Measurements from ENCODE around the gene CLSTN3. TPM values are rescaled to one million over a fixed set of nuclear protein-coding genes. Genes with fewer than 3 reads are reported as not detected.

CLSTN3 gene
- total and polyA plus RNA-seq, 2 donors (not counting 3 experiments of a cell fraction or from before 2014, with no cell fraction given): 27.8 to 45.9 TPM

GRCh38 chr12:7117670-7118069 lies 12.5 kb upstream of the CLSTN3 start:
- H3K79me2 ChIP-seq (ENCODE audit: control insufficient read depth, insufficient read depth, low read length): no peaks in the 10 kb centered on the region
- H3K36me3 ChIP-seq (ENCODE audit: control insufficient read depth in 2 of 2, extremely low read depth in 1 of 2, insufficient read depth in 2 of 2, low read length in 2 of 2): no peaks in the 10 kb centered on the region
- H3K4me2 ChIP-seq (ENCODE audit: insufficient read depth, low read length): no peak overlapping the region
- intact Hi-C loops (cut with micrococcal nuclease) (no loop called here), dilution Hi-C loops (cut with MboI; ENCODE audit: extremely low pct_ligation_motif_present, low sequenced_read_pairs) (no loop called here)
- peaks cover 2% of the 10 kb centered on the region for H3K4me1 ChIP-seq (ENCODE audit: control insufficient read depth, extremely low read depth, insufficient read depth, low read length)
- H3K27me3 ChIP-seq (ENCODE audit: control insufficient read depth in 2 of 2, insufficient read depth in 2 of 2, low read length in 2 of 2): no peaks in the 10 kb centered on the region
- ChIA-PET CTCF (no interaction called here), POLR2A (no interaction called here)
- no peak for FAIRE-seq
- no peaks in the 10 kb centered on the region for H3K9me1 ChIP-seq (replicated peaks; ENCODE audit: control insufficient read depth, extremely low read depth, insufficient read depth, low read length)
- no peak for DNase-seq (ENCODE audit: low read depth, low spot score)
- H4K20me1 ChIP-seq (replicated peaks; ENCODE audit: control insufficient read depth, extremely low read depth, insufficient read depth, low read length): no peaks in the 10 kb centered on the region
- BruUV-seq (replicated peaks): no TSS peak
- no peak overlapping the region for H3K27ac ChIP-seq (ENCODE audit: insufficient read depth, low read depth, low read length)
- H3K9me3 ChIP-seq (replicated peaks; ENCODE audit: control insufficient read depth, insufficient read depth, low read length): no peaks in the 10 kb centered on the region
- no peak overlapping the region for H3K4me3 ChIP-seq (replicated peaks in 1 of 3; ENCODE audit: insufficient read depth in 1 of 3, low read depth in 1 of 3, low read length in 3 of 3)
- TF ChIP-seq FOS (IDR thresholded peaks at IDR 0.05; ENCODE audit: borderline replicate concordance, insufficient read depth, low read length) (no peak), MYC (IDR thresholded peaks at IDR 0.05; ENCODE audit: low read depth, low read length) (no peak), JUN (IDR thresholded peaks at IDR 0.05; ENCODE audit: borderline replicate concordance, insufficient read depth, insufficient read length, low read depth) (no peak), MAX (IDR thresholded peaks at IDR 0.05; ENCODE audit: insufficient read depth, insufficient read length) (no peak), POLR2AphosphoS5 (IDR thresholded peaks at IDR 0.05; ENCODE audit: insufficient read depth, low read depth, low read length) (no peak), GATA2 (IDR thresholded peaks at IDR 0.05; ENCODE audit: insufficient read depth, insufficient read length, low read depth, low read length) (no peak), POLR2A (IDR thresholded peaks at IDR 0.05; ENCODE audit: low read depth, low read length) (no peak), EZH2 (IDR thresholded peaks at IDR 0.05; ENCODE audit: borderline replicate concordance, low read depth, low read length, severe bottlenecking) (no peak)
- TF ChIP-seq, protein P1, sequence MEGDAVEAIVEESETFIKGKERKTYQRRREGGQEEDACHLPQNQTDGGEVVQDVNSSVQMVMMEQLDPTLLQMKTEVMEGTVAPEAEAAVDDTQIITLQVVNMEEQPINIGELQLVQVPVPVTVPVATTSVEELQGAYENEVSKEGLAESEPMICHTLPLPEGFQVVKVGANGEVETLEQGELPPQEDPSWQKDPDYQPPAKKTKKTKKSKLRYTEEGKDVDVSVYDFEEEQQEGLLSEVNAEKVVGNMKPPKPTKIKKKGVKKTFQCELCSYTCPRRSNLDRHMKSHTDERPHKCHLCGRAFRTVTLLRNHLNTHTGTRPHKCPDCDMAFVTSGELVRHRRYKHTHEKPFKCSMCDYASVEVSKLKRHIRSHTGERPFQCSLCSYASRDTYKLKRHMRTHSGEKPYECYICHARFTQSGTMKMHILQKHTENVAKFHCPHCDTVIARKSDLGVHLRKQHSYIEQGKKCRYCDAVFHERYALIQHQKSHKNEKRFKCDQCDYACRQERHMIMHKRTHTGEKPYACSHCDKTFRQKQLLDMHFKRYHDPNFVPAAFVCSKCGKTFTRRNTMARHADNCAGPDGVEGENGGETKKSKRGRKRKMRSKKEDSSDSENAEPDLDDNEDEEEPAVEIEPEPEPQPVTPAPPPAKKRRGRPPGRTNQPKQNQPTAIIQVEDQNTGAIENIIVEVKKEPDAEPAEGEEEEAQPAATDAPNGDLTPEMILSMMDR (IDR thresholded peaks at IDR 0.05; ENCODE audit: extremely low read depth in 1 of 2, insufficient read depth in 1 of 2, low read depth in 1 of 2, low read length in 2 of 2): no peak
- H3K9ac ChIP-seq (replicated peaks; ENCODE audit: extremely low read depth, insufficient read depth, low read length): no peak overlapping the region
- H2AFZ ChIP-seq (ENCODE audit: low read depth, low read length): no peak overlapping the region

Measured in endothelial cell of umbilical vein (primary cell).